ENCODE results near the gene PXMP4.

DNA sequence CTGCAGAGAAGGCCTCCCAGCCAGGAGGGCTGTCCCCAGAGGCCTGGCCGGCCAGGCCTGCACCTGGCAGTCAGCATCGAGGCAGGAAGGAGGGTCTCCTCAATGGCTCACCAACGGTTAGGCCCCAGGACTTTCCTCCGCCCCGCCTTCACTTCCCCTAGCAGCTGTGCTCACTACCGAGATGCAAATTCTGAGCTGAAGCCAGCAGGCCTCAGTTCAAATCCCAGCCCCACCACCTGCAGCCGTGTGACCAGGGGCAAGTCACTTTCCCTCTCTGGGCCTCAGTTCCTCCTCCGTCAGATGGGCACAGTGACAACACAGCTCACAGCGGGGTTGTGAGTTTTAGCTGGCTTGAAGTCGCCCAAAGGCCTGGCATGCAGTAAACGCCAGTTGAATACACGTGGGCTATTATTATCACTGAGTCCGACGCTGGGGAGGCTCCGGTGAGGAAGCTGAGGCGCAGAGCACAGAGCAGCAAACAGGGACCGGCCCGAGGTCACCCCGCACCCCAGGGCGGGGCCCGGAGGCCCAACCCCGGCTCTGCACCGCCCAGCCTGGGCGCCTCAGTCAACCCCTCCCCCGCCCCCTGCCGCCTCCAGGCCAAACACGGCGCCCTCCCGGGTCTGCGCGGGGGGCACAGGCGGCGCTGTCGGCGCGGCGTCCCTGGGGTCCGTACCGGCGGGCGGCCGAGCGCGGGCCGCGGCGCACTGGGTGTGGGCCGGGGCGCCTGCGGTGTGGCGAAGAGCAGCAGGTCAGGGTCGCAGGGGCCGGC lies 34.6 kb downstream of the PXMP4 start:
- TF ChIP-seq, protein P1, sequence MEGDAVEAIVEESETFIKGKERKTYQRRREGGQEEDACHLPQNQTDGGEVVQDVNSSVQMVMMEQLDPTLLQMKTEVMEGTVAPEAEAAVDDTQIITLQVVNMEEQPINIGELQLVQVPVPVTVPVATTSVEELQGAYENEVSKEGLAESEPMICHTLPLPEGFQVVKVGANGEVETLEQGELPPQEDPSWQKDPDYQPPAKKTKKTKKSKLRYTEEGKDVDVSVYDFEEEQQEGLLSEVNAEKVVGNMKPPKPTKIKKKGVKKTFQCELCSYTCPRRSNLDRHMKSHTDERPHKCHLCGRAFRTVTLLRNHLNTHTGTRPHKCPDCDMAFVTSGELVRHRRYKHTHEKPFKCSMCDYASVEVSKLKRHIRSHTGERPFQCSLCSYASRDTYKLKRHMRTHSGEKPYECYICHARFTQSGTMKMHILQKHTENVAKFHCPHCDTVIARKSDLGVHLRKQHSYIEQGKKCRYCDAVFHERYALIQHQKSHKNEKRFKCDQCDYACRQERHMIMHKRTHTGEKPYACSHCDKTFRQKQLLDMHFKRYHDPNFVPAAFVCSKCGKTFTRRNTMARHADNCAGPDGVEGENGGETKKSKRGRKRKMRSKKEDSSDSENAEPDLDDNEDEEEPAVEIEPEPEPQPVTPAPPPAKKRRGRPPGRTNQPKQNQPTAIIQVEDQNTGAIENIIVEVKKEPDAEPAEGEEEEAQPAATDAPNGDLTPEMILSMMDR (IDR thresholded peaks at IDR 0.05; ENCODE audit: low read depth, low read length), result no peak
- TF ChIP-seq EZH2phosphoT487 (IDR thresholded peaks at IDR 0.05; ENCODE audit: low read depth), result no peak

All from OCI-LY3 (cell line).